HepG2 (cell line): ENCODE results near the gene PPRC1. TPM values are rescaled to one million over a fixed set of nuclear protein-coding genes. Genes with fewer than 3 reads are reported as not detected.

Source experiments
- ATAC-seq: fragments of 200-7000 bp; cut with Tn5 transposase; 3 replicates; pipeline ENCODE4 v1.9.1; 2020; ENCODE audit warnings: mild to moderate bottlenecking, moderate library complexity
- BruUV-seq: library from RNA; stranded (reverse); fragments of 400-500 nt; replicated peaks from 2 replicates; lab custom pipeline; 2021; lab: Mats Ljungman, UMichigan
- CTCF ChIA-PET: fragments of 300-600 bp; formaldehyde crosslinking; extraction: SDS; loops from one replicate; lab custom pipeline; 2021; ENCODE audit warnings: low total read pairs, inconsistent platforms, low intra/inter-chr PET ratio; lab: Yijun Ruan, JAX
- POLR2A ChIA-PET: fragments of 350-600 bp; sonication (Branson Sonifier 250); formaldehyde crosslinking; loops from one replicate; lab custom pipeline; 2020; ENCODE audit warnings: antibody characterized with exemption, inconsistent platforms; lab: Yijun Ruan, JAX
- DNase-seq: peaks from one replicate; pipeline ENCODE4 v3.0.0-alpha.2; 2015; ENCODE audit warnings: low spot score
- FAIRE-seq: peaks from 3 replicates; lab custom pipeline; 2011; peaks lifted over from hg19 to GRCh38; lab: Jason Lieb, UNC
- H2AFZ ChIP-seq: one replicate; pipeline ENCODE4 v1.6.1; 2011; ENCODE audit warnings: low read length, inconsistent platforms
- H3K27ac ChIP-seq: fragments of 300-600 bp; 3 replicates; pipeline ENCODE4 v1.8.0; 2011; ENCODE audit warnings: mixed run types, mild to moderate bottlenecking, mixed read lengths, low read length, inconsistent platforms; ENCODE audit not compliant: insufficient read depth; ENCODE audit errors: extremely low read length
- H3K27me3 ChIP-seq, 2 experiments: fragments of 200-600 bp in 1 of 2; 2 replicates in 1 of 2; 3 replicates in 1 of 2; pipeline versions ENCODE4 v1.6.0 to v1.8.0; 2011; ENCODE audit warnings: low read length in 2 of 2, mild to moderate bottlenecking in 2 of 2, moderate library complexity in 2 of 2, inconsistent platforms in 1 of 2; ENCODE audit not compliant: insufficient read depth in 2 of 2, control insufficient read depth in 1 of 2
- H3K36me3 ChIP-seq, 2 experiments: fragments of 200-600 bp in 1 of 2; replicated peaks in 1 of 2; 2 replicates in 1 of 2; 3 replicates in 1 of 2; pipeline versions ENCODE4 v1.5.1 to v1.8.0; 2011; ENCODE audit warnings: low read length in 2 of 2, inconsistent platforms in 1 of 2; ENCODE audit not compliant: insufficient read depth in 2 of 2, control insufficient read depth in 1 of 2
- H3K4me1 ChIP-seq: 2 replicates; pipeline ENCODE4 v1.5.1; 2012; ENCODE audit warnings: low read length, inconsistent platforms; ENCODE audit not compliant: insufficient read depth
- H3K4me2 ChIP-seq: 2 replicates; pipeline ENCODE4 v1.6.0; 2011; ENCODE audit warnings: low read depth, low read length, inconsistent platforms
- H3K4me3 ChIP-seq, 3 experiments: fragments of 200-600 bp in 1 of 3; sonication (generic), shearing (Covaris generic) in 1 of 3; replicated peaks in 1 of 3; 2 replicates each; pipeline ENCODE4 v1.5.1; 2011 to 2016; ENCODE audit warnings: low read length in 3 of 3, inconsistent platforms in 2 of 3, low read depth in 2 of 3, mild to moderate bottlenecking in 2 of 3, control low read depth in 1 of 3, mixed read lengths in 1 of 3; ENCODE audit not compliant: insufficient read depth in 1 of 3
- H3K79me2 ChIP-seq: one replicate; pipeline ENCODE4 v1.6.1; 2011; ENCODE audit warnings: low read length, inconsistent platforms; ENCODE audit not compliant: insufficient read depth
- H3K9ac ChIP-seq: 2 replicates; pipeline ENCODE4 v1.6.0; 2011; ENCODE audit warnings: mild to moderate bottlenecking, low read depth, low read length, inconsistent platforms; ENCODE audit not compliant: insufficient read depth
- H3K9me3 ChIP-seq: 2 replicates; pipeline ENCODE4 v1.5.1; 2012; ENCODE audit warnings: mild to moderate bottlenecking, low read length
- H4K20me1 ChIP-seq: 2 replicates; pipeline ENCODE4 v1.6.0; 2011; ENCODE audit warnings: inconsistent platforms, mild to moderate bottlenecking, low read length, moderate library complexity; ENCODE audit not compliant: insufficient read depth
- EZH2 ChIP-seq: conservative IDR thresholded peaks from 2 replicates; pipeline ENCODE4 v1.6.1; 2012; ENCODE audit warnings: mild to moderate bottlenecking, low read depth, low read length, moderate library complexity
- FOXM1 ChIP-seq: sonication (generic); formaldehyde crosslinking; IDR thresholded peaks from 2 replicates; pipeline ENCODE4 v1.5.0; 2020; ENCODE audit warnings: missing genetic modification reagents
- HNRNPL ChIP-seq: fragments of 200-400 bp; formaldehyde crosslinking; IDR thresholded peaks from 2 replicates; pipeline ENCODE4 v1.6.1; 2017; ENCODE audit warnings: mild to moderate bottlenecking, low read depth, low read length
- MAFK ChIP-seq, 2 experiments: IDR thresholded peaks in 1 of 2; conservative IDR thresholded peaks in 1 of 2; 2 replicates each; pipeline ENCODE4 v1.6.1; 2011; ENCODE audit warnings: improper control_type of control experiment in 2 of 2, low read length in 2 of 2
- MTF1 ChIP-seq: sonication (generic); formaldehyde crosslinking; IDR thresholded peaks from 2 replicates; pipeline ENCODE4 v1.5.0; 2020; ENCODE audit warnings: missing genetic modification reagents
- POLR2AphosphoS2 ChIP-seq: IDR thresholded peaks from 2 replicates; pipeline ENCODE4 v1.6.1; 2011; ENCODE audit warnings: low read depth, low read length, improper control_type of control experiment
- SNAI1 ChIP-seq: sonication (generic); formaldehyde crosslinking; IDR thresholded peaks from 2 replicates; pipeline ENCODE4 v1.5.0; 2020; ENCODE audit warnings: mild to moderate bottlenecking, missing genetic modification reagents, borderline replicate concordance
- SNAPC2 ChIP-seq: sonication (generic); formaldehyde crosslinking; IDR thresholded peaks from 2 replicates; pipeline ENCODE4 v1.8.1; 2022; ENCODE audit warnings: mild to moderate bottlenecking, missing genetic modification reagents
- SP5 ChIP-seq: IDR thresholded peaks from 2 replicates; pipeline ENCODE4 v1.6.1; 2016; ENCODE audit warnings: low read depth, borderline replicate concordance
- ZFP36 ChIP-seq: fragments of 150-350 bp; IDR thresholded peaks from 2 replicates; pipeline ENCODE4 v1.6.1; 2018; ENCODE audit warnings: borderline replicate concordance, low read length, low read depth; ENCODE audit not compliant: partially characterized antibody
- ZNF878 ChIP-seq: sonication (generic); formaldehyde crosslinking; IDR thresholded peaks from 2 replicates; pipeline ENCODE4 v1.8.1; 2023; ENCODE audit warnings: mild to moderate bottlenecking, missing genetic modification reagents, moderate library complexity
- ZNF883 ChIP-seq: sonication (generic); formaldehyde crosslinking; IDR thresholded peaks from 2 replicates; pipeline ENCODE4 v1.5.1; 2020; ENCODE audit warnings: mild to moderate bottlenecking, missing genetic modification reagents; ENCODE audit errors: not compliant biosample characterization
- WGBS: methylation state at CpG from one replicate; pipeline ENCODE4 v1.1.6; 2017; ENCODE audit warnings: low lambda C conversion rate; 5-methylcytosine and 5-hydroxymethylcytosine counted together
- in situ Hi-C: cut with HindIII; loops from 2 replicates; pipeline ENCODE4 v1.10.0; 2017; ENCODE audit warnings: low pct_unique_long_range_greater_than_20kb; ENCODE audit not compliant: extremely low pct_ligation_motif_present
- intact Hi-C: fragments of 100-400 bp; cut with micrococcal nuclease; formaldehyde crosslinking; loops from one replicate; pipeline ENCODE4 v1.10.0; 2022; ENCODE audit not compliant: unreplicated experiment
- polyA plus RNA-seq, 8 experiments: library from polyadenylated mRNA; depleted of rRNA in 3 of 8; stranded (reverse) in 7 of 8; unstranded in 1 of 8; fragments of >200 nt; fragmentation: Illumina TruSeq in 4 of 8; extraction: Trizol in 4 of 8; gene quantifications; 2 replicates each; pipeline versions ENCODE4 v1.2.1 to v1.2.3, GENCODE V29; 2011 to 2016; ENCODE audit warnings: low read depth in 4 of 8, missing spikeins in 1 of 8, mixed read lengths in 1 of 8; ENCODE audit not compliant: insufficient read depth in 1 of 8
- total RNA-seq, 5 experiments: library from RNA; depleted of rRNA; stranded (reverse); fragments of >200 nt; fragmentation: Illumina TruSeq; extraction: Trizol; gene quantifications; 2 replicates each; pipeline ENCODE4 v1.2.3, GENCODE V29; 2016; ENCODE audit warnings: low read depth in 1 of 5

PPRC1 gene
- total and polyA plus RNA-seq, 2 of the 13 experiments (the other 11 are each of a cell fraction or from before 2014, with no cell fraction given) = 18.7 to 24.2 TPM

DNA sequence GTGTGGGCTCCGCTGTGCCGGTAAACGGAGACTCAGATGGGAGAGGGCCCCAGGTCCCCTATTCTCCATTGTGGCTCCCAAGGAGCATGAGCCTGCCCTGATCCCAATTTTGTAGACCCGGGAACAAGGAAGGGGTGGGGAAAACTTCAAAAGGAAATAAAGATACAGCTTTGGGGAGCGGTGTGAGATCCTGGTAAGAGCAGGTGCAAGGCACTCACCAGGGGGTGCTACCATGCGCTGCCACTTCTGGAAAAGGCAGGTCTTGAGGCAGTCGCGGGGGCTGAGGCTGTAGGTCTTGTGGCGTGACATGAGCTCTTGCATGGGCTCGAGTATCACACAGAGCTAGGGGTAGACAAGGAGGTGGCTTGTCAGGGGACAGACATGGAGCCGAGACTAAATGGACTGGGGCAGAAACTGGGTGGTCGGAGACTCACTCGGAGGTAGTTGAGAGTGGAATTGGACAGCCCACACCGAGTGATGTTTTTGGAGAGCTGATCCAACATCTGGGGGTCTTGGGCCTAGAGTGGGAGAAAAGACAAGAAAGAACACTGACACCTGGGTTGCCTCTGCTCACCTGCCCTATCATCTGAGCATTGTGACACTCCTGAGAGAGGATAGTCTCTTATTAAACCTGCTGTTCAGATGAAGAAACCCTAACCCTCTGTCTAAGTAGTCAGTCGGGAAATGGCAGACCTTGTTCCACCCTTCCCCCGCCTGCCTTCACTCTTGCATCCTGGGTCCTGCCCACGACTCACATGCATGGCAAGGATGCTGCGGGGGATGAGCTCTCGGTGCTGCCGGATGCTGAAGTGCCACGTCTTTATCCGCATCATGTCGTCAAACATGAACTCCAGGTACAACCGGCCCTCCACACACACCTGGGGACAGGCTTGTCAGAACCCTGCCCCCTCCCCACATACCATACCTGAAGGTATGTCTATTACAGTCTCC, 23.4 kb upstream of the PPRC1 start:
- no peak overlapping the region for H3K4me3 ChIP-seq
- H3K9ac ChIP-seq = no peak overlapping the region
- H2AFZ ChIP-seq = no peak overlapping the region
- ATAC-seq (no peak), DNase-seq (no peak)
- POLR2A ChIA-PET = no interaction called here
- WGBS = 96% methylated on average over 22 of the region's 24 CpGs
- peaks cover 20% of the 10 kb centered on the region for H3K79me2 ChIP-seq
- CTCF ChIA-PET = no interaction called here
- TF ChIP-seq HNRNPL (no peak), SNAPC2 (no peak), ZFP36 (no peak), EZH2 (no peak), FOXM1 (no peak), MAFK (conservative IDR thresholded peaks at IDR 0.05 in 1 of 2, IDR thresholded peaks at IDR 0.05 in 1 of 2; ENCODE audit: low read length in 2 of 2) (no peak), SP5 (CRISPR knock-in tag) (no peak), POLR2AphosphoS2 (no peak), ZNF883 (no peak), ZNF878 (no peak), SNAI1 (CRISPR knock-in tag) (no peak), MTF1 (CRISPR knock-in tag) (no peak)
- TF ChIP-seq, all 625 proteins: peak for 0
- Histone ChIP-seq H3K27me3 (no peaks in the 10 kb centered on the region), H3K36me3 (peaks cover 28 to 42% of the 10 kb centered on the region in 2 experiments), H3K9me3 (no peaks in the 10 kb centered on the region), H3K4me2 (no peak overlapping the region), H3K27ac (no peak overlapping the region), H4K20me1 (peaks cover 9% of the 10 kb centered on the region), H3K4me1 (peaks cover 20% of the 10 kb centered on the region)
- BruUV-seq = no TSS peak
- in situ Hi-C loops = no loop called here
- no peak for FAIRE-seq
- intact Hi-C loops = no loop called here
